ENCODE results near the gene DGKI. TPM values are rescaled to one million over a fixed set of nuclear protein-coding genes. Genes with fewer than 3 reads are reported as not detected.

The DGKI gene
- total RNA-seq, 3 donors from 2014 or later: 0.36 to 1.4 (median 0.46) TPM

GRCh38 chr7:137480824-137481365 is 365.9 kb downstream of the DGKI start:
- Histone ChIP-seq H3K4me1 (ENCODE audit: low read depth) (no peaks in the 10 kb centered on the region), H3K9me3 (no peaks in the 10 kb centered on the region), H3K36me3 (ENCODE audit: low read depth) (no peaks in the 10 kb centered on the region), H3K4me3 (no peak overlapping the region)
- DNase-seq (no peak), ATAC-seq (no peak)
- TF ChIP-seq CTCF (IDR thresholded peaks at IDR 0.05): no peak
- intact Hi-C loops (cut with DNase I, micrococcal nuclease): no loop called here

- intact Hi-C loops (cut with DNase I, micrococcal nuclease): no loop called here
- DNase-seq (no peak), ATAC-seq (no peak)
- no peaks in the 10 kb centered on the region for H3K36me3 ChIP-seq (ENCODE audit: low read depth)
- H3K9me3 ChIP-seq: no peaks in the 10 kb centered on the region
- H3K4me3 ChIP-seq: no peak overlapping the region
- no peaks in the 10 kb centered on the region for H3K4me1 ChIP-seq (ENCODE audit: low read depth)
- TF ChIP-seq CTCF (IDR thresholded peaks at IDR 0.05): no peak
Observed at GRCh38 chr7:137480401-137480800, 366.4 kb downstream of the DGKI start.

GRCh38 chr7:137476937-137477336 is 369.8 kb downstream of the DGKI start:
- no peaks in the 10 kb centered on the region for H3K9me3 ChIP-seq
- no peak for TF ChIP-seq CTCF (IDR thresholded peaks at IDR 0.05)
- H3K4me3 ChIP-seq: no peak overlapping the region
- H3K4me1 ChIP-seq (ENCODE audit: low read depth): no peaks in the 10 kb centered on the region
- ATAC-seq (no peak), DNase-seq (no peak)
- intact Hi-C loops (cut with DNase I, micrococcal nuclease): no loop called here
- H3K36me3 ChIP-seq (ENCODE audit: low read depth): no peaks in the 10 kb centered on the region

- Histone ChIP-seq H3K4me3 (no peak overlapping the region), H3K4me1 (ENCODE audit: low read depth) (no peaks in the 10 kb centered on the region), H3K9me3 (no peaks in the 10 kb centered on the region), H3K36me3 (ENCODE audit: low read depth) (no peaks in the 10 kb centered on the region)
- intact Hi-C loops (cut with DNase I, micrococcal nuclease): no loop called here
- ATAC-seq (no peak), DNase-seq (no peak)
- no peak for TF ChIP-seq CTCF (IDR thresholded peaks at IDR 0.05)
Observed at GRCh38 chr7:137475966-137476365, 370.8 kb downstream of the DGKI start.

- Histone ChIP-seq H3K4me3 (no peak overlapping the region), H3K36me3 (ENCODE audit: low read depth) (no peaks in the 10 kb centered on the region), H3K9me3 (no peaks in the 10 kb centered on the region), H3K4me1 (ENCODE audit: low read depth) (no peaks in the 10 kb centered on the region)
- TF ChIP-seq CTCF (IDR thresholded peaks at IDR 0.05): no peak
- ATAC-seq (no peak), DNase-seq (no peak)
- intact Hi-C loops (cut with DNase I, micrococcal nuclease): no loop called here
Observed at GRCh38 chr7:137474540-137475026, 372.2 kb downstream of the DGKI start.

- peak in 2 of 3 donors; percentile 51 to 59 for DNase-seq
- no peaks in the 10 kb centered on the region for H3K4me1 ChIP-seq (ENCODE audit: low read depth)
- peak; percentile 57 for ATAC-seq
- intact Hi-C loops (cut with DNase I, micrococcal nuclease): no loop called here
- H3K9me3 ChIP-seq: no peaks in the 10 kb centered on the region
- TF ChIP-seq CTCF (IDR thresholded peaks at IDR 0.05): no peak
- no peaks in the 10 kb centered on the region for H3K36me3 ChIP-seq (ENCODE audit: low read depth)
- no peak overlapping the region for H3K4me3 ChIP-seq
Observed at GRCh38 chr7:137471128-137471527, 375.6 kb downstream of the DGKI start.
